Panc1 (cell line): Measurements from ENCODE around the gene FBXL15. TPM values are rescaled to one million over a fixed set of nuclear protein-coding genes. Genes with fewer than 3 reads are reported as not detected.

Experiments
- ATAC-seq: fragments of 200-7000 bp; cut with Tn5 transposase; 2 replicates; pipeline ENCODE4 v1.9.1; 2020; ENCODE audit warnings: mild to moderate bottlenecking, moderate library complexity
- BruUV-seq: library from RNA; stranded (reverse); fragments of 400-500 nt; replicated peaks from 2 replicates; lab custom pipeline; 2021; lab: Mats Ljungman, UMichigan
- CTCF ChIA-PET: fragments of 300-600 bp; sonication (Branson Sonifier 250); formaldehyde crosslinking; loops from one replicate; lab custom pipeline; 2022; ENCODE audit warnings: antibody characterized with exemption; lab: Charles Lee
- POLR2A ChIA-PET: fragments of 300-600 bp; sonication (Branson Sonifier 250); formaldehyde crosslinking; loops from one replicate; lab custom pipeline; 2022; ENCODE audit warnings: antibody characterized with exemption; lab: Charles Lee
- DNase-seq: peaks from one replicate; pipeline ENCODE4 v3.0.0-alpha.2; 2010; ENCODE audit warnings: low read depth, low spot score
- H3K27ac ChIP-seq: 2 replicates; pipeline ENCODE4 v1.5.1; 2011; ENCODE audit warnings: mild to moderate bottlenecking, low read length, inconsistent platforms
- H3K27me3 ChIP-seq: fragments of 200-500 bp; sonication (Bioruptor generic); 2 replicates; pipeline ENCODE4 v1.6.0; 2014; ENCODE audit warnings: low read length, inconsistent platforms; ENCODE audit not compliant: control insufficient read depth, insufficient read depth
- H3K36me3 ChIP-seq: fragments of 200-500 bp; sonication (Bioruptor generic); 2 replicates; pipeline ENCODE4 v1.5.1; 2014; ENCODE audit warnings: inconsistent platforms, mild to moderate bottlenecking, low read length, moderate library complexity; ENCODE audit not compliant: control insufficient read depth, insufficient read depth
- H3K4me1 ChIP-seq: 2 replicates; pipeline ENCODE4 v1.5.1; 2011; ENCODE audit warnings: inconsistent platforms, mild to moderate bottlenecking, low read length, moderate library complexity; ENCODE audit not compliant: control insufficient read depth, insufficient read depth
- H3K4me3 ChIP-seq, 2 experiments: 2 replicates each; pipeline ENCODE4 v1.5.1; 2011 to 2012; ENCODE audit warnings: low read depth in 2 of 2, low read length in 2 of 2, mild to moderate bottlenecking in 2 of 2, inconsistent platforms in 1 of 2, moderate library complexity in 1 of 2
- H3K9me3 ChIP-seq: fragments of 200-500 bp; sonication (Bioruptor generic); 2 replicates; pipeline ENCODE4 v1.5.1; 2014; ENCODE audit warnings: low read depth, mild to moderate bottlenecking, inconsistent platforms, low read length, moderate library complexity; ENCODE audit not compliant: control insufficient read depth, insufficient read depth
- CTCF ChIP-seq: fragments of 450-650 bp; IDR thresholded peaks from 2 replicates; pipeline ENCODE4 v1.5.1; 2017; ENCODE audit warnings: mild to moderate bottlenecking
- POLR2AphosphoS5 ChIP-seq: IDR thresholded peaks from 2 replicates; pipeline ENCODE4 v1.6.1; 2012; ENCODE audit warnings: mild to moderate bottlenecking, low read depth, low read length, moderate library complexity
- REST ChIP-seq, 2 experiments: IDR thresholded peaks; 2 replicates each; pipeline ENCODE4 v1.6.1; 2011 to 2012; ENCODE audit warnings: low read depth in 2 of 2, control low read depth in 1 of 2, low read length in 1 of 2, mild to moderate bottlenecking in 1 of 2, moderate library complexity in 1 of 2; ENCODE audit not compliant: insufficient read depth in 1 of 2
- SIN3A ChIP-seq: IDR thresholded peaks from 2 replicates; pipeline ENCODE4 v1.6.1; 2012; ENCODE audit warnings: low read depth, mild to moderate bottlenecking, low read length, moderate library complexity, borderline replicate concordance; ENCODE audit not compliant: insufficient read depth
- TCF7L2 ChIP-seq: IDR thresholded peaks from 2 replicates; pipeline ENCODE4 v1.6.1; 2011; ENCODE audit warnings: mild to moderate bottlenecking, low read depth, low read length, inconsistent platforms
- in situ Hi-C: cut with HindIII; loops from 2 replicates; pipeline ENCODE4 v1.10.0; 2016; ENCODE audit warnings: low sequenced_read_pairs, low pct_unique_long_range_greater_than_20kb
- intact Hi-C: fragments of 100-400 bp; cut with micrococcal nuclease; formaldehyde crosslinking; loops from one replicate; pipeline ENCODE4 v1.10.0; 2022; ENCODE audit not compliant: unreplicated experiment
- total RNA-seq: library from RNA; stranded (reverse); gene quantifications from one replicate; pipeline ENCODE4 v1.2.1, GENCODE V29; 2021; ENCODE audit not compliant: unreplicated experiment

The FBXL15 gene
- total RNA-seq, 1 experiment from 2014 or later, result 7.9 TPM

GRCh38 chr10:102449321-102450123 is 28.9 kb downstream of the FBXL15 start:
- H3K9me3 ChIP-seq, result no peaks in the 10 kb centered on the region
- in situ Hi-C loops, result no loop called here
- peak overlapping the region; percentile 84 for H3K27ac ChIP-seq
- peak overlapping the region; percentile 69 to 94 for H3K4me3 ChIP-seq
- no TSS peak for BruUV-seq
- no peaks in the 10 kb centered on the region for H3K27me3 ChIP-seq
- TF ChIP-seq POLR2AphosphoS5, result no peak
- TF ChIP-seq SIN3A, result no peak
- TF ChIP-seq REST (IDR thresholded peaks at IDR 0.05; ENCODE audit: insufficient read depth in 1 of 2, low read depth in 2 of 2, low read length in 1 of 2), result no peak
- no peak for TF ChIP-seq CTCF
- TF ChIP-seq TCF7L2, result no peak
- intact Hi-C loops, result no loop called here
- POLR2A ChIA-PET, result no interaction called here
- peaks cover 14% of the 10 kb centered on the region; the same call in 1 of the 2 replicates for H3K4me1 ChIP-seq
- peaks cover 11% of the 10 kb centered on the region; the same call in 1 of the 2 replicates for H3K36me3 ChIP-seq
- CTCF ChIA-PET, result interaction anchor here (0.7 kb wide), 2 partner anchors 156 to 1205 kb away, joined by 6 to 10 read pairs; no protein-coding TSS in a partner anchor
- DNase-seq (no peak), ATAC-seq (peak; percentile 68)

- in situ Hi-C loops (no loop called here), intact Hi-C loops (no loop called here)
- Histone ChIP-seq H3K4me1 (peaks cover 14% of the 10 kb centered on the region; the same call in 1 of the 2 replicates), H3K9me3 (no peaks in the 10 kb centered on the region), H3K27ac (peak overlapping the region; percentile 84), H3K4me3 (peak overlapping the region; percentile 69 to 94), H3K27me3 (no peaks in the 10 kb centered on the region), H3K36me3 (peaks cover 11% of the 10 kb centered on the region; the same call in 1 of the 2 replicates)
- BruUV-seq, result TSS peak; percentile 55
- CTCF ChIA-PET, result interaction anchor here (0.7 kb wide), 2 partner anchors 155 to 1206 kb away, joined by 6 to 10 read pairs; no protein-coding TSS in a partner anchor
- TF ChIP-seq SIN3A (no peak), TCF7L2 (no peak), CTCF (no peak), REST (IDR thresholded peaks at IDR 0.05; ENCODE audit: insufficient read depth in 1 of 2, low read depth in 2 of 2, low read length in 1 of 2) (no peak), POLR2AphosphoS5 (no peak)
- POLR2A ChIA-PET, result interaction anchor here (0.5 kb wide), 1 partner anchor 241 kb away, joined by 4 read pairs; no protein-coding TSS in a partner anchor
- ATAC-seq, result peak; percentile 37
- DNase-seq, result no peak
These were observed 29.4 kb downstream of the FBXL15 start for GRCh38 chr10:102450124-102450373.
